HEK293 (cell line): Measurements from ENCODE around the gene STK36.

Experiments
- CTCF ChIP-seq: fragments of 450-650 bp; formaldehyde crosslinking; IDR thresholded peaks from 2 replicates; pipeline ENCODE4 v1.5.1; 2016; ENCODE audit warnings: missing biosample characterization, missing genetic modification characterization
- SETDB1 ChIP-seq: IDR thresholded peaks from one replicate; pipeline ENCODE4 v1.6.1; 2017; ENCODE audit warnings: mild to moderate bottlenecking, low read length, moderate library complexity, mixed read lengths; ENCODE audit not compliant: insufficient read length
- ZBTB21 ChIP-seq: fragments of 450-650 bp; formaldehyde crosslinking; IDR thresholded peaks from 2 replicates; pipeline ENCODE4 v1.5.1; 2017; ENCODE audit warnings: missing biosample characterization, missing genetic modification characterization
- ZNF146 ChIP-seq: fragments of 450-650 bp; formaldehyde crosslinking; IDR thresholded peaks from 2 replicates; pipeline ENCODE4 v1.5.1; 2016; ENCODE audit warnings: missing biosample characterization, missing genetic modification characterization
- ZNF24 ChIP-seq: fragments of 450-650 bp; formaldehyde crosslinking; IDR thresholded peaks from 2 replicates; pipeline ENCODE4 v1.5.1; 2016; ENCODE audit warnings: missing biosample characterization, missing genetic modification characterization
- ZNF473 ChIP-seq: fragments of 450-650 bp; formaldehyde crosslinking; IDR thresholded peaks from 2 replicates; pipeline ENCODE4 v1.5.1; 2017; ENCODE audit warnings: missing biosample characterization, missing genetic modification characterization
- ZNF792 ChIP-seq: fragments of 450-650 bp; formaldehyde crosslinking; IDR thresholded peaks from 2 replicates; pipeline ENCODE4 v1.5.1; 2016; ENCODE audit warnings: missing biosample characterization, missing genetic modification characterization
- TF ChIP-seq, protein P1 (sequence below): fragments of 450-650 bp; formaldehyde crosslinking; IDR thresholded peaks from 2 replicates; pipeline ENCODE4 v1.5.1; 2016; ENCODE audit warnings: missing biosample characterization, missing genetic modification characterization

- TF ChIP-seq, protein P1, sequence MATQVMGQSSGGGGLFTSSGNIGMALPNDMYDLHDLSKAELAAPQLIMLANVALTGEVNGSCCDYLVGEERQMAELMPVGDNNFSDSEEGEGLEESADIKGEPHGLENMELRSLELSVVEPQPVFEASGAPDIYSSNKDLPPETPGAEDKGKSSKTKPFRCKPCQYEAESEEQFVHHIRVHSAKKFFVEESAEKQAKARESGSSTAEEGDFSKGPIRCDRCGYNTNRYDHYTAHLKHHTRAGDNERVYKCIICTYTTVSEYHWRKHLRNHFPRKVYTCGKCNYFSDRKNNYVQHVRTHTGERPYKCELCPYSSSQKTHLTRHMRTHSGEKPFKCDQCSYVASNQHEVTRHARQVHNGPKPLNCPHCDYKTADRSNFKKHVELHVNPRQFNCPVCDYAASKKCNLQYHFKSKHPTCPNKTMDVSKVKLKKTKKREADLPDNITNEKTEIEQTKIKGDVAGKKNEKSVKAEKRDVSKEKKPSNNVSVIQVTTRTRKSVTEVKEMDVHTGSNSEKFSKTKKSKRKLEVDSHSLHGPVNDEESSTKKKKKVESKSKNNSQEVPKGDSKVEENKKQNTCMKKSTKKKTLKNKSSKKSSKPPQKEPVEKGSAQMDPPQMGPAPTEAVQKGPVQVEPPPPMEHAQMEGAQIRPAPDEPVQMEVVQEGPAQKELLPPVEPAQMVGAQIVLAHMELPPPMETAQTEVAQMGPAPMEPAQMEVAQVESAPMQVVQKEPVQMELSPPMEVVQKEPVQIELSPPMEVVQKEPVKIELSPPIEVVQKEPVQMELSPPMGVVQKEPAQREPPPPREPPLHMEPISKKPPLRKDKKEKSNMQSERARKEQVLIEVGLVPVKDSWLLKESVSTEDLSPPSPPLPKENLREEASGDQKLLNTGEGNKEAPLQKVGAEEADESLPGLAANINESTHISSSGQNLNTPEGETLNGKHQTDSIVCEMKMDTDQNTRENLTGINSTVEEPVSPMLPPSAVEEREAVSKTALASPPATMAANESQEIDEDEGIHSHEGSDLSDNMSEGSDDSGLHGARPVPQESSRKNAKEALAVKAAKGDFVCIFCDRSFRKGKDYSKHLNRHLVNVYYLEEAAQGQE (tag by site-specific recombination): no peak
- no peak for TF ChIP-seq SETDB1
- TF ChIP-seq ZNF473 (tag by site-specific recombination): no peak
- TF ChIP-seq CTCF: no peak
- TF ChIP-seq ZNF24 (tag by site-specific recombination): no peak
- no peak for TF ChIP-seq ZBTB21
- no peak for TF ChIP-seq ZNF146 (tag by site-specific recombination)
- no peak for TF ChIP-seq ZNF792 (tag by site-specific recombination)
These were observed 61.5 kb downstream of the STK36 start for GRCh38 chr2:218733171-218734021.
